Natural killer cell (primary cell): Measurements from ENCODE around the gene ERN2. TPM values are rescaled to one million over a fixed set of nuclear protein-coding genes. Genes with fewer than 3 reads are reported as not detected.

Experiments
- ATAC-seq, 3 donors: fragments of 150-1000 bp in 2 of 3; fragments of 200-7000 bp in 1 of 3; cut with Tn5 transposase; 1 replicate in 1 of 3; 2 replicates in 2 of 3; pipeline ENCODE4 v1.10.0; 2021; ENCODE audit warnings: mild to moderate bottlenecking in 2 of 3, moderate library complexity in 2 of 3
- DNase-seq, 2 donors: peaks; one replicate each; pipeline versions ENCODE4 v3.0.0 to v3.0.0-alpha.2; 2013 to 2021; ENCODE audit warnings: mixed read lengths in 1 of 2
- H3K27ac ChIP-seq: one replicate; pipeline ENCODE4 v1.5.1; 2013; ENCODE audit warnings: mild to moderate bottlenecking, low read length
- H3K27me3 ChIP-seq: one replicate; pipeline ENCODE4 v1.6.1; 2013; ENCODE audit warnings: low read length; ENCODE audit not compliant: control insufficient read depth, insufficient read depth
- H3K36me3 ChIP-seq: one replicate; pipeline ENCODE4 v1.6.1; 2013; ENCODE audit warnings: low read length; ENCODE audit not compliant: control insufficient read depth, insufficient read depth
- H3K4me1 ChIP-seq: one replicate; pipeline ENCODE4 v1.6.1; 2013; ENCODE audit warnings: low read length; ENCODE audit not compliant: control insufficient read depth, insufficient read depth
- H3K4me3 ChIP-seq: one replicate; pipeline ENCODE4 v1.5.1; 2013; ENCODE audit warnings: low read length
- H3K9me3 ChIP-seq: one replicate; pipeline ENCODE4 v1.6.1; 2013; ENCODE audit warnings: low read length; ENCODE audit not compliant: control insufficient read depth, insufficient read depth
- H3K27ac Mint-ChIP-seq, 2 donors: one replicate each; pipeline ENCODE4 v1.8.0; 2022; ENCODE audit warnings: mild to moderate bottlenecking in 2 of 2, mixed read lengths in 2 of 2, moderate library complexity in 1 of 2
- H3K27me3 Mint-ChIP-seq, 2 donors: one replicate each; pipeline ENCODE4 v1.8.0; 2022; ENCODE audit warnings: low read depth in 2 of 2, mixed read lengths in 2 of 2
- H3K36me3 Mint-ChIP-seq: one replicate; pipeline ENCODE4 v1.8.0; 2022; ENCODE audit warnings: mixed read lengths
- H3K4me1 Mint-ChIP-seq, 2 donors: one replicate each; pipeline ENCODE4 v1.8.0; 2022; ENCODE audit warnings: mixed read lengths in 2 of 2
- H3K4me3 Mint-ChIP-seq: one replicate; pipeline ENCODE4 v1.8.0; 2022; ENCODE audit warnings: mild to moderate bottlenecking, moderate library complexity, mixed read lengths
- H3K9me3 Mint-ChIP-seq, 2 donors: one replicate each; pipeline ENCODE4 v1.8.0; 2022; ENCODE audit warnings: mixed read lengths in 2 of 2
- CTCF ChIP-seq: fragments of 200-600 bp; IDR thresholded peaks from one replicate; pipeline ENCODE4 v1.8.0; 2022; ENCODE audit warnings: antibody characterized with exemption
- WGBS: methylation state at CpG from one replicate; pipeline ENCODE4 v1.1.7; 2013; ENCODE audit warnings: missing lambda C conversion rate; ENCODE audit not compliant: insufficient coverage; 5-methylcytosine and 5-hydroxymethylcytosine counted together
- intact Hi-C: fragments of 100-400 bp; cut with micrococcal nuclease; formaldehyde crosslinking; loops from one replicate; pipeline ENCODE4 v1.14.2; 2022
- total RNA-seq, 4 donors: library from RNA; stranded (reverse); fragments of 120-200 nt in 1 of 4; gene quantifications; one replicate each; pipeline versions ENCODE4 v1.2.3 to v1.2.4, GENCODE V29; 2013 to 2022

Gene ERN2
- total RNA-seq, 3 donors from 2014 or later (not counting 1 experiment from before 2014, with no cell fraction given), result not detected

DNA sequence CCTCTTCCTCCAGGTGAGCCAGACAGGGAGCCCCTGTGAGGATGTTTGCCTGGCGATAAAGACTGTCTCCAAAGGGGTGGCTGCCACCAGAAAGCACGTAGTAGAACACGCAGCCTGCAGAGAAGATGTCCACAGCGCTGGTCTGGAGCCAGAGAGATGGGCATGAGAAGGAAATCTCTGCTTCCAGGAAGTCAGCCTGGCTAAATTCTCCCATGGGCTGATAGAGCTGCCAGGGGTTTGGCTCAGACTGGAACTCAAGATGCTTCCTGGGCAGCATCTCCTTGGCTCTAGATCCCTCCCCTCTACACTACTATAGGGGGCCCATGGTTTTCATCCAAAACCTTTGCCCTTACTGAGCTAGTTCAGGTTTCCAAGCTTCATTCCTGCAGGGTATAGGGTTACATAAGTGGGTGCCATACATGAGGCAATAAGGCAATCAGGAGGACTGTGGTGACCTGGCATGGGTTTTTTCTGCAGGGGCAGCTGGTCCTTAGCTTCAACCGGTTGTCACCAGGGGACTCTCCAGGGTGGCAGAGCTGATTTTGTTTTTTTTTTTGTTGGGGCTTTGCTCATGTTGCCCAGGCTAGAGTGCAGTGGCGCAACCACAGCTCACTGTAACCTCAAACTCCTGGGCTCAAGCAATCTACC lies 20.7 kb downstream of the ERN2 start:
- TF ChIP-seq CTCF, result no peak
- no peak overlapping the region for H3K27ac Mint-ChIP-seq
- Histone ChIP-seq H3K27ac (no peak overlapping the region), H3K4me1 (peaks cover 9% of the 10 kb centered on the region), H3K9me3 (no peaks in the 10 kb centered on the region), H3K27me3 (no peaks in the 10 kb centered on the region), H3K4me3 (no peak overlapping the region), H3K36me3 (peaks cover 25% of the 10 kb centered on the region)
- peaks cover 5 to 11% of the 10 kb centered on the region in 2 donors for H3K4me1 Mint-ChIP-seq
- no peak overlapping the region for H3K4me3 Mint-ChIP-seq
- H3K36me3 Mint-ChIP-seq, result no peaks in the 10 kb centered on the region
- no peaks in the 10 kb centered on the region for H3K9me3 Mint-ChIP-seq
- ATAC-seq, result no peak
- no peaks in the 10 kb centered on the region for H3K27me3 Mint-ChIP-seq
- no peak for DNase-seq
- intact Hi-C loops, result no loop called here
- 94% methylated on average over 6 of the region's 6 CpGs for WGBS

DNA sequence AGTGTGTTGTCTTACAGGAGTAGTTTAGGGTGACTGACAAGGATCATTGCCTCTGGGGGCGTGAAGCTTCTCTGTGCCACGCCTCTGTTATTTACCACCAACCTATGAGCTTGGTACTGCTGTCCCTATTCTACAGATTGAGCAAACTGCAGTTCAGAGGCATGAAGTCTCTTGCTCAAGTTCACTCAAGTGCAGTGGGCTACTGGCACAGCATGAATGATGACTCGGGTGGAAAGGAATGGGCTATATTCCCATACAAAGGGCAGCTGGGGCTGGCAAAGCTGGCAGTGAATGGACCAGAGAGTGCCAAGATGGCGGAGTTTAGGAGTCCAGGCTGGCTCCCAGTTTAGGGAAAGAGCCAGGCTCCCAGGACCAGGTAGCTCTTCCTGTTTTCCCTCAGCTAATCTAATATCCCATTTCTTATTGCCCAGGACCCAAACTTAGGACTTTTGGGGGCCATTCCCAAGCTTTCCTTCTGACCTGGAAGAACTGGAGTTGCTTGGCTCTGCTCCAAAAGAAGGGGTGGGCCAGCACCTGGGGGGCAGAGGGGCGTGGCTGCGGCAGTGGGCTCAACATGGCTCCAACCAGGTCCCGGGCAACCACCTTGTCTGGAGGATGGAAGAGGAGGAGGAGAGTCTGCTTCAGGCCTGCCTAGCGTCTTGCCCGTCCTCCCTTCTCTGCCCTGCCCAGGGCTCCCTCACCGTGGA lies 21.4 kb downstream of the ERN2 start:
- Histone ChIP-seq H3K9me3 (no peaks in the 10 kb centered on the region), H3K4me1 (peaks cover 9% of the 10 kb centered on the region), H3K27ac (no peak overlapping the region), H3K27me3 (no peaks in the 10 kb centered on the region), H3K4me3 (no peak overlapping the region), H3K36me3 (peaks cover 25% of the 10 kb centered on the region)
- H3K9me3 Mint-ChIP-seq, result no peaks in the 10 kb centered on the region
- H3K4me3 Mint-ChIP-seq, result no peak overlapping the region
- no peaks in the 10 kb centered on the region for H3K36me3 Mint-ChIP-seq
- TF ChIP-seq CTCF, result no peak
- H3K27ac Mint-ChIP-seq, result no peak overlapping the region
- peaks cover 5 to 9% of the 10 kb centered on the region in 2 donors for H3K4me1 Mint-ChIP-seq
- DNase-seq (no peak), ATAC-seq (no peak)
- WGBS, result 93% methylated on average over 10 of the region's 10 CpGs
- intact Hi-C loops, result no loop called here
- H3K27me3 Mint-ChIP-seq, result no peaks in the 10 kb centered on the region

DNA sequence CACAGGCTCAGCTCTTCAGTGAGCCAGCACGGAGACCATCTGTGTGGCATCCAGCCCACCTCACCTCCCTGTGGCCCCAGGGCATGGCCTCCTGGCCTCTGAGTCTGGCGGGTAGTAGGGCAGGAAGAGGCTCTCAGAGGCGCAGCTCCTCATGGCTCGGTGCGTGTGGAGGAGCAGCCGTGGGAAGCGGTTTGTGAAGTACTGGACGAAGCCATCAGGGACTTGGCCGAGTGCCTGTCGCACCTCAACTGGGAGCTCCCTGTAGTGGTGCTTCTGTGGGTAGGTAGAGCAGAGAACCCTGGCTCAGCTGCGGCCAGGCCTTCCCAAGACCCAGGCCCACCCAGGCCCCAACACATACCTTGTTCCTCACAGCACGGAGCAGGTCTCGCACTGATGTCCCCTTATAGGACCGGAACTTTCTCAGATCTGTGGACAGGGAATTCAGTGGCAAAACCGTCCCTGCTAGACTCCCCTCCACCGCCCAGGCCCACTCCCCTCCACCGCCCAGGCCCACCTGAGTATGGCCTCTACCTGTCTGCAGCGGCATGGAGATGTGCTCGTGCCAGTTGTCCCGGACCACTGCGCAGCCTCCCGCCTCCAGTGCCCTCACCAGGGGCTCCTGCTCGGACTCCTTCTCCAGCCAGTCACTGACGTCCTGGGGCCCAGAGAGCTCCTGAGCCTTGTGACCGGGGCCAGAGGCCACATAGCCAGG lies 22.1 kb downstream of the ERN2 start:
- 98% methylated on average over 25 of the region's 25 CpGs for WGBS
- no peak for TF ChIP-seq CTCF
- no peaks in the 10 kb centered on the region for H3K27me3 ChIP-seq
- H3K9me3 Mint-ChIP-seq, result no peaks in the 10 kb centered on the region
- H3K4me3 Mint-ChIP-seq, result no peak overlapping the region
- peaks cover 9% of the 10 kb centered on the region for H3K4me1 ChIP-seq
- no peak for DNase-seq
- H3K27ac Mint-ChIP-seq, result no peak overlapping the region
- no peak overlapping the region for H3K27ac ChIP-seq
- intact Hi-C loops, result no loop called here
- no peaks in the 10 kb centered on the region for H3K27me3 Mint-ChIP-seq
- H3K4me1 Mint-ChIP-seq, result peaks cover 5 to 9% of the 10 kb centered on the region in 2 donors
- H3K9me3 ChIP-seq, result no peaks in the 10 kb centered on the region
- no peaks in the 10 kb centered on the region for H3K36me3 Mint-ChIP-seq
- ATAC-seq, result no peak
- peaks cover 25% of the 10 kb centered on the region for H3K36me3 ChIP-seq
- no peak overlapping the region for H3K4me3 ChIP-seq
